ENCODE results near the gene DOK5.

DOK5 gene

GRCh38 chr20:54651252-54651651 is 175.9 kb downstream of the DOK5 start:
- no peaks in the 10 kb centered on the region for H3K36me3 Mint-ChIP-seq
- H3K4me1 Mint-ChIP-seq = no peaks in the 10 kb centered on the region
- no peak overlapping the region for H3K4me3 Mint-ChIP-seq
- H3K9me3 Mint-ChIP-seq = no peaks in the 10 kb centered on the region
- DNase-seq (ENCODE audit: low spot score in 2 of 2) = no peak
- no peak for ATAC-seq (ENCODE audit: low read depth)
- peaks cover 8% of the 10 kb centered on the region for H3K27me3 Mint-ChIP-seq
- H3K27ac Mint-ChIP-seq = no peak overlapping the region

- ATAC-seq (ENCODE audit: low read depth) (no peak), DNase-seq (ENCODE audit: low spot score in 2 of 2) (no peak)
- H3K36me3 Mint-ChIP-seq = no peaks in the 10 kb centered on the region
- no peak overlapping the region for H3K27ac Mint-ChIP-seq
- H3K9me3 Mint-ChIP-seq = no peaks in the 10 kb centered on the region
- H3K27me3 Mint-ChIP-seq = peaks cover 6% of the 10 kb centered on the region
- H3K4me1 Mint-ChIP-seq = no peaks in the 10 kb centered on the region
- H3K4me3 Mint-ChIP-seq = no peak overlapping the region
These were observed 179.1 kb downstream of the DOK5 start for GRCh38 chr20:54654450-54654849.

- ATAC-seq (ENCODE audit: low read depth) (no peak), DNase-seq (ENCODE audit: low spot score in 2 of 2) (no peak)
- Mint-ChIP-seq H3K4me1 (no peaks in the 10 kb centered on the region), H3K4me3 (no peak overlapping the region), H3K36me3 (no peaks in the 10 kb centered on the region), H3K27ac (no peak overlapping the region), H3K27me3 (peaks cover 3% of the 10 kb centered on the region), H3K9me3 (no peaks in the 10 kb centered on the region)
These were observed 182.0 kb downstream of the DOK5 start for GRCh38 chr20:54657268-54657826.

GRCh38 chr20:54658525-54658924 is 183.1 kb downstream of the DOK5 start:
- Mint-ChIP-seq H3K27ac (no peak overlapping the region), H3K27me3 (peaks cover 3% of the 10 kb centered on the region), H3K4me3 (no peak overlapping the region), H3K4me1 (no peaks in the 10 kb centered on the region), H3K36me3 (no peaks in the 10 kb centered on the region), H3K9me3 (no peaks in the 10 kb centered on the region)
- ATAC-seq (ENCODE audit: low read depth) (no peak), DNase-seq (ENCODE audit: low spot score in 2 of 2) (no peak)

- no peaks in the 10 kb centered on the region for H3K36me3 Mint-ChIP-seq
- ATAC-seq (ENCODE audit: low read depth) = no peak
- no peaks in the 10 kb centered on the region for H3K27me3 Mint-ChIP-seq
- no peak overlapping the region for H3K27ac Mint-ChIP-seq
- DNase-seq (ENCODE audit: low spot score in 2 of 2) = no peak
- H3K4me3 Mint-ChIP-seq = no peak overlapping the region
- H3K4me1 Mint-ChIP-seq = no peaks in the 10 kb centered on the region
- no peaks in the 10 kb centered on the region for H3K9me3 Mint-ChIP-seq
These were observed 185.9 kb downstream of the DOK5 start for GRCh38 chr20:54661265-54661664.

- H3K27ac Mint-ChIP-seq = no peak overlapping the region
- H3K4me1 Mint-ChIP-seq = no peaks in the 10 kb centered on the region
- DNase-seq (ENCODE audit: low spot score in 2 of 2) (no peak), ATAC-seq (ENCODE audit: low read depth) (no peak)
- H3K27me3 Mint-ChIP-seq = no peaks in the 10 kb centered on the region
- no peak overlapping the region for H3K4me3 Mint-ChIP-seq
- no peaks in the 10 kb centered on the region for H3K9me3 Mint-ChIP-seq
- H3K36me3 Mint-ChIP-seq = no peaks in the 10 kb centered on the region
These were observed 186.6 kb downstream of the DOK5 start for GRCh38 chr20:54661880-54662465.

GRCh38 chr20:54665812-54666211 is 190.4 kb downstream of the DOK5 start:
- ATAC-seq (ENCODE audit: low read depth) = no peak
- Mint-ChIP-seq H3K27me3 (peaks cover 2% of the 10 kb centered on the region), H3K4me1 (no peaks in the 10 kb centered on the region), H3K9me3 (no peaks in the 10 kb centered on the region), H3K4me3 (no peak overlapping the region), H3K36me3 (no peaks in the 10 kb centered on the region), H3K27ac (no peak overlapping the region)
- DNase-seq (ENCODE audit: low spot score in 2 of 2) = no peak

GRCh38 chr20:54668271-54669039 is 193.1 kb downstream of the DOK5 start:
- peak; percentile 4 to 16 for DNase-seq (ENCODE audit: low spot score in 2 of 2)
- peak; percentile 66 for ATAC-seq (ENCODE audit: low read depth)
- Mint-ChIP-seq H3K4me3 (no peak overlapping the region), H3K27ac (no peak overlapping the region), H3K4me1 (peaks cover 1% of the 10 kb centered on the region), H3K27me3 (peaks cover 2% of the 10 kb centered on the region), H3K9me3 (no peaks in the 10 kb centered on the region), H3K36me3 (no peaks in the 10 kb centered on the region)

- H3K9me3 Mint-ChIP-seq = no peaks in the 10 kb centered on the region
- no peak for ATAC-seq (ENCODE audit: low read depth)
- no peak overlapping the region for H3K4me3 Mint-ChIP-seq
- DNase-seq (ENCODE audit: low spot score in 2 of 2) = no peak
- no peaks in the 10 kb centered on the region for H3K36me3 Mint-ChIP-seq
- H3K4me1 Mint-ChIP-seq = peaks cover 7% of the 10 kb centered on the region
- H3K27me3 Mint-ChIP-seq = peaks cover 2% of the 10 kb centered on the region
- no peak overlapping the region for H3K27ac Mint-ChIP-seq
These were observed 193.6 kb downstream of the DOK5 start for GRCh38 chr20:54669040-54669363.

- H3K4me3 Mint-ChIP-seq = no peak overlapping the region
- peaks cover 11% of the 10 kb centered on the region for H3K4me1 Mint-ChIP-seq
- H3K27ac Mint-ChIP-seq = no peak overlapping the region
- H3K36me3 Mint-ChIP-seq = no peaks in the 10 kb centered on the region
- ATAC-seq (ENCODE audit: low read depth) (no peak), DNase-seq (ENCODE audit: low spot score in 2 of 2) (no peak)
- peaks cover 1% of the 10 kb centered on the region for H3K9me3 Mint-ChIP-seq
- H3K27me3 Mint-ChIP-seq = peaks cover 6% of the 10 kb centered on the region
These were observed 202.9 kb downstream of the DOK5 start for GRCh38 chr20:54678253-54678652.

- H3K27me3 Mint-ChIP-seq = peaks cover 13% of the 10 kb centered on the region
- H3K4me3 Mint-ChIP-seq = no peak overlapping the region
- no peak overlapping the region for H3K27ac Mint-ChIP-seq
- DNase-seq (ENCODE audit: low spot score in 2 of 2) (no peak), ATAC-seq (ENCODE audit: low read depth) (no peak)
- H3K9me3 Mint-ChIP-seq = no peaks in the 10 kb centered on the region
- no peaks in the 10 kb centered on the region for H3K4me1 Mint-ChIP-seq
- no peaks in the 10 kb centered on the region for H3K36me3 Mint-ChIP-seq
These were observed 205.0 kb downstream of the DOK5 start for GRCh38 chr20:54680439-54680838.

- Mint-ChIP-seq H3K4me3 (no peak overlapping the region), H3K4me1 (no peaks in the 10 kb centered on the region), H3K9me3 (no peaks in the 10 kb centered on the region), H3K27me3 (peaks cover 13% of the 10 kb centered on the region), H3K27ac (no peak overlapping the region), H3K36me3 (no peaks in the 10 kb centered on the region)
- DNase-seq (ENCODE audit: low spot score in 2 of 2) (no peak), ATAC-seq (ENCODE audit: low read depth) (no peak)
These were observed 205.7 kb downstream of the DOK5 start for GRCh38 chr20:54680872-54681619.

- Mint-ChIP-seq H3K27me3 (peaks cover 13% of the 10 kb centered on the region), H3K4me1 (no peaks in the 10 kb centered on the region)
- ATAC-seq (ENCODE audit: low read depth) = no peak
These were observed 206.5 kb downstream of the DOK5 start for GRCh38 chr20:54681869-54682268.

GRCh38 chr20:54688476-54688875 is 213.1 kb downstream of the DOK5 start:
- no peak for DNase-seq (ENCODE audit: low spot score in 2 of 2)
- Mint-ChIP-seq H3K27me3 (peaks cover 7% of the 10 kb centered on the region), H3K27ac (no peak overlapping the region), H3K9me3 (no peaks in the 10 kb centered on the region), H3K4me1 (no peaks in the 10 kb centered on the region), H3K4me3 (no peak overlapping the region), H3K36me3 (no peaks in the 10 kb centered on the region)
- ATAC-seq (ENCODE audit: low read depth) = no peak

More at GRCh38 chr20:54681869-54682268, 206.5 kb downstream of the DOK5 start:
- no peaks in the 10 kb centered on the region for H3K36me3 Mint-ChIP-seq
- H3K4me3 Mint-ChIP-seq = no peak overlapping the region
- DNase-seq (ENCODE audit: low spot score in 2 of 2) = no peak
- H3K9me3 Mint-ChIP-seq = no peaks in the 10 kb centered on the region
- H3K27ac Mint-ChIP-seq = no peak overlapping the region

All from memory B cell (primary cell).